Colonic mucosa (tissue), 4 donors: ENCODE measurements around the gene APOBEC3B. TPM values are rescaled to one million over a fixed set of nuclear protein-coding genes. Genes with fewer than 3 reads are reported as not detected.

Source experiments
- DNase-seq: peaks from one replicate; pipeline ENCODE4 v3.0.0-alpha.2; 2020
- H3K27ac ChIP-seq: fragments of 200-600 bp; one replicate; pipeline ENCODE4 v1.8.0; 2021
- H3K27me3 ChIP-seq: fragments of 200-600 bp; one replicate; pipeline ENCODE4 v1.8.0; 2021
- H3K36me3 ChIP-seq: fragments of 200-600 bp; one replicate; pipeline ENCODE4 v1.8.0; 2021
- H3K4me1 ChIP-seq: fragments of 200-600 bp; one replicate; pipeline ENCODE4 v1.8.0; 2021; ENCODE audit warnings: mild to moderate bottlenecking
- H3K4me3 ChIP-seq: fragments of 200-600 bp; one replicate; pipeline ENCODE4 v1.8.0; 2021
- H3K9ac ChIP-seq, 2 donors: one replicate each; pipeline ENCODE4 v1.7.0; 2013; ENCODE audit warnings: control low read depth in 2 of 2, low read depth in 2 of 2, low read length in 2 of 2
- H3K9me3 ChIP-seq: fragments of 200-600 bp; one replicate; pipeline ENCODE4 v1.8.0; 2021
- CTCF ChIP-seq: fragments of 200-600 bp; IDR thresholded peaks from one replicate; pipeline ENCODE4 v1.8.0; 2022; ENCODE audit warnings: antibody characterized with exemption, mild to moderate bottlenecking
- intact Hi-C: fragments of 100-400 bp; cut with DNase I; formaldehyde crosslinking; loops from one replicate; pipeline ENCODE4 v1.14.1; 2022
- total RNA-seq, 2 donors: library from RNA; stranded (reverse); fragmentation: NEBNext Ultra II Directional in 1 of 2; extraction: Animal tissue kit (Norgen Biotek cat#: 25700) in 1 of 2; gene quantifications; one replicate each; pipeline ENCODE4 v1.2.1, GENCODE V29; 2021
- donor health status: healthy.
- donor health status: DM: no; HTN: no; CAD: no.
- donor health status: DM: no; HTN: no; CAD: no.

APOBEC3B gene
- total RNA-seq, 2 donors from 2014 or later, result 9.3 to 18.9 TPM

GRCh38 chr22:38952281-38952993 is 29.7 kb upstream of the APOBEC3B start:
- H3K4me1 ChIP-seq, result no peaks in the 10 kb centered on the region
- no peak for TF ChIP-seq CTCF
- peak overlapping the region; percentile 28 for H3K27ac ChIP-seq
- no peaks in the 10 kb centered on the region for H3K27me3 ChIP-seq
- no peaks in the 10 kb centered on the region for H3K9me3 ChIP-seq
- H3K4me3 ChIP-seq, result no peak overlapping the region
- DNase-seq, result no peak
- H3K9ac ChIP-seq, result peak overlapping the region in 1 of 2 donors; percentile 67
- intact Hi-C loops, result no loop called here
- no peaks in the 10 kb centered on the region for H3K36me3 ChIP-seq

- Histone ChIP-seq H3K27ac (peak overlapping the region; percentile 32), H3K9ac (peak overlapping the region in 1 of 2 donors; percentile 58), H3K4me1 (no peaks in the 10 kb centered on the region), H3K4me3 (no peak overlapping the region), H3K27me3 (no peaks in the 10 kb centered on the region), H3K9me3 (no peaks in the 10 kb centered on the region), H3K36me3 (no peaks in the 10 kb centered on the region)
- TF ChIP-seq CTCF, result no peak
- DNase-seq, result no peak
- intact Hi-C loops, result no loop called here
Measured at GRCh38 chr22:38953091-38953490, 29.1 kb upstream of the APOBEC3B start.

GRCh38 chr22:38953577-38954413 is 28.4 kb upstream of the APOBEC3B start:
- intact Hi-C loops, result no loop called here
- Histone ChIP-seq H3K4me3 (no peak overlapping the region), H3K36me3 (no peaks in the 10 kb centered on the region), H3K9me3 (no peaks in the 10 kb centered on the region), H3K27me3 (no peaks in the 10 kb centered on the region), H3K27ac (peak overlapping the region; percentile 32), H3K4me1 (no peaks in the 10 kb centered on the region), H3K9ac (peak overlapping the region; percentile 36 to 58)
- peak; percentile 50 for DNase-seq
- TF ChIP-seq CTCF, result no peak

GRCh38 chr22:38954414-38955043 is 27.6 kb upstream of the APOBEC3B start:
- Histone ChIP-seq H3K9me3 (no peaks in the 10 kb centered on the region), H3K36me3 (no peaks in the 10 kb centered on the region), H3K4me1 (no peaks in the 10 kb centered on the region), H3K9ac (peak overlapping the region in 1 of 2 donors; percentile 58), H3K27me3 (no peaks in the 10 kb centered on the region), H3K27ac (no peak overlapping the region), H3K4me3 (no peak overlapping the region)
- no peak for DNase-seq
- TF ChIP-seq CTCF, result no peak
- intact Hi-C loops, result no loop called here

- H3K36me3 ChIP-seq, result no peaks in the 10 kb centered on the region
- no peak for TF ChIP-seq CTCF
- DNase-seq, result no peak
- intact Hi-C loops, result no loop called here
- no peaks in the 10 kb centered on the region for H3K27me3 ChIP-seq
- H3K9ac ChIP-seq, result no peak overlapping the region
- no peaks in the 10 kb centered on the region for H3K9me3 ChIP-seq
- no peak overlapping the region for H3K27ac ChIP-seq
- no peak overlapping the region for H3K4me3 ChIP-seq
- no peaks in the 10 kb centered on the region for H3K4me1 ChIP-seq
Measured at GRCh38 chr22:38955250-38955905, 26.8 kb upstream of the APOBEC3B start.
